Measurements from ENCODE around the gene SART3. TPM values are rescaled to one million over a fixed set of nuclear protein-coding genes. Genes with fewer than 3 reads are reported as not detected.

SART3 gene
- 37.6 to 56.5 TPM (median 39.2 TPM) in 5 replicates for total RNA-seq (2022; extraction: Qiagen RNA extraction)

GRCh38 chr12:108560752-108561719 is at the start of gene SART3:
Gene SART3, minus strand, starts transcription at chr12:108561173. Its CDS starts 19 bp downstream, at chr12:108561154.

GRCh38 chr12:108597559-108598471 is 36.8 kb upstream of the SART3 start, which contains the start of gene TMEM119:
Gene TMEM119, minus strand, starts transcription at chr12:108598084. Its CDS starts 5,701 bp downstream, at chr12:108592383.

GRCh38 chr12:108562348-108563135 is 1.6 kb upstream of the SART3 start, which contains the start of gene ISCU:
Gene ISCU, plus strand, starts transcription at chr12:108562596. Its CDS starts 27 bp downstream, at chr12:108562623.

GRCh38 chr12:108514973-108515814 is 45.8 kb downstream of the SART3 start, which contains the start of gene FICD:
Gene FICD, plus strand, starts transcription at chr12:108515277. Its CDS starts 1,696 bp downstream, at chr12:108516973.

Other genes with a start within 250 kb of the SART3 start
- gene CMKLR1, start 221.9 kb downstream of the SART3 start, total RNA-seq (2022; extraction: Qiagen RNA extraction), result 0.01 to 0.21 TPM (median 0.05 TPM) in 4 of 5 replicates, not detected in the other
- gene FICD, start 45.9 kb downstream of the SART3 start, total RNA-seq (2022; extraction: Qiagen RNA extraction), result 2.3 to 3.2 TPM (median 3.1 TPM) in 5 replicates
- gene ISCU, start 1.4 kb upstream of the SART3 start, total RNA-seq (2022; extraction: Qiagen RNA extraction), result 84.8 to 108 TPM (median 94.1 TPM) in 5 replicates
- 0.17 to 0.20 TPM in 2 of 5 replicates, not detected in the others for gene TMEM119, start 36.9 kb upstream of the SART3 start, total RNA-seq (2022; extraction: Qiagen RNA extraction)
- 0.64 to 1.2 TPM (median 0.91 TPM) in 5 replicates for gene SELPLG, start 72.7 kb upstream of the SART3 start, total RNA-seq (2022; extraction: Qiagen RNA extraction)
- 154 to 192 TPM (median 186 TPM) in 5 replicates for gene CORO1C, start 170.3 kb upstream of the SART3 start, total RNA-seq (2022; extraction: Qiagen RNA extraction)

Data from A549 treated with Hydrocortisone at 1 μM for 4 hours (cell line).